HG02798 (cell line): ENCODE measurements around the gene ABCC8.

Source experiments
- ATAC-seq: cut with Tn5 transposase; IDR thresholded peaks from one replicate; pipeline ENCODE4 v1.9.1; 2021; ENCODE audit warnings: mild to moderate bottlenecking; ENCODE audit not compliant: unreplicated experiment, poor library complexity

ABCC8 gene

GRCh38 chr11:17476317-17477083 is at the start of gene ABCC8:
ABCC8 (minus strand) TSS chr11:17476845; CDS start chr11:17476776, 69 bp downstream.
- ATAC-seq, result no peak

- no peak for ATAC-seq
Observed at GRCh38 chr11:17526326-17526725, 49.7 kb upstream of the ABCC8 start.

GRCh38 chr11:17525570-17525969 is 48.9 kb upstream of the ABCC8 start:
- ATAC-seq, result no peak

- no peak for ATAC-seq
Observed at GRCh38 chr11:17524221-17524620, 47.6 kb upstream of the ABCC8 start.

GRCh38 chr11:17522655-17523054 is 46.0 kb upstream of the ABCC8 start:
- no peak for ATAC-seq

GRCh38 chr11:17521106-17521900 is 44.7 kb upstream of the ABCC8 start:
- ATAC-seq, result no peak

- ATAC-seq, result no peak
Observed at GRCh38 chr11:17519061-17519885, 42.6 kb upstream of the ABCC8 start.

- ATAC-seq, result no peak
Observed at GRCh38 chr11:17518366-17518765, 41.7 kb upstream of the ABCC8 start.

- no peak for ATAC-seq
Observed at GRCh38 chr11:17517186-17517585, 40.5 kb upstream of the ABCC8 start.

GRCh38 chr11:17516551-17517150 is 40.0 kb upstream of the ABCC8 start:
- no peak for ATAC-seq

- ATAC-seq, result no peak
Observed at GRCh38 chr11:17515443-17516176, 39.0 kb upstream of the ABCC8 start.

GRCh38 chr11:17514476-17514875 is 37.8 kb upstream of the ABCC8 start:
- ATAC-seq, result no peak

- ATAC-seq, result no peak
Observed at GRCh38 chr11:17513853-17514252, 37.2 kb upstream of the ABCC8 start.

GRCh38 chr11:17512101-17512500 is 35.5 kb upstream of the ABCC8 start:
- ATAC-seq, result no peak

GRCh38 chr11:17511571-17511970 is 34.9 kb upstream of the ABCC8 start:
- ATAC-seq, result no peak

GRCh38 chr11:17510507-17511206 is 34.0 kb upstream of the ABCC8 start:
- no peak for ATAC-seq

- ATAC-seq, result no peak
Observed at GRCh38 chr11:17508791-17509190, 32.1 kb upstream of the ABCC8 start.

GRCh38 chr11:17508306-17508705 is 31.7 kb upstream of the ABCC8 start:
- no peak for ATAC-seq

GRCh38 chr11:17507773-17508172 is 31.1 kb upstream of the ABCC8 start:
- ATAC-seq, result no peak
